ENCODE data around the gene ZNF217.
A peak's percentile ranks its signal among the peaks of the same experiment; 100 is the strongest.
"Not testable (repeated sequence)": the region's sequence is repeated elsewhere in the genome, so short reads cannot be mapped to it uniquely, and the experiment has no call there.

The ZNF217 gene

DNA sequence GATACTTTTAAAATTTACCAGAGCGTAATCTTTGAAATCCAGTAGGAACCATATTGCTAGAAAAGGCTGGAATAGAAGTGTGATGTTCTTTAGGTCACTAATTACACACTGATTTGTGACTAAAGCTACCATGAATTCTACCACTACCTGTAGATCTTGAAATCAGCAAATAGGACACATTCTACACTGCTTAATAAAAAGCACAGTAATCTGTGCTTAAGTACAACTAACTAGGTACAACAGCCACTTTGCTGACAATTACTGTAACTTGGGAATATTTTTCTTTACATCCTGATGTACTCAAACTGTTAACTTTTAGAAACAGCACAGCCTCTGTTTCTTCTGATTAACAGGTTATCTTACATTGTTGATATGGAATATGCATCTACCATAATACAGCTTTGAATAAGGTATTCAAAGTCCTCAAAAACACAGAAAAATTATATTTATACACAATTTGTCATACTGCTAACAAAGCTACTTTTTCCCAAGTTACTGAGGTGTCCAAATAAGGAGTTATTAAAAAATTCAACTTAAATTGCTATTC lies 6.4 kb downstream of the ZNF217 start:
- peaks cover 20 to 47% of the 10 kb centered on the region in 2 donors for H3K4me1 Mint-ChIP-seq
- H3K27me3 Mint-ChIP-seq; ATAC-seq (replicated peaks); H3K9me3 Mint-ChIP-seq; H3K27ac Mint-ChIP-seq; DNase-seq: not testable (repeated sequence)
- peak overlapping the region in 1 of 2 donors; percentile 57 for H3K4me3 Mint-ChIP-seq
- peaks cover 32 to 40% of the 10 kb centered on the region in 2 donors for H3K36me3 Mint-ChIP-seq

DNA sequence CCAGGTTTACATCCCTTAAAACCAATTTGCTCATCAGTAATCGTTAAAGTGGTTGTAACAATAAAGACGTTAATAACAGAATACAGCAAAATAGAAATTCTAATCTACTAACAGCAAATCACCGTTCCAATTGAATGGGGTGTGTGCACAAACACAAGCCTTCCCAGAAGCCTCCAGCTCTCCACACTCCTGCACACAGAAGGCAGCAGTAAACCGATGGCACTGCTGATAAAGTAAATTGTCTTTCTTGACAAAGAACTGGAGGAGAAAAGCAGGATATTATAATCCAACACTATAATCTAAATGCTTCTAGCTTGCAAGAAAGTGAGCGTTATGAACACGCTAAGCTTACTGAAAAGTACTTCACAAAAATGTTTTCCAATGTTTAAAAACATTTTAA lies 7.0 kb downstream of the ZNF217 start:
- Mint-ChIP-seq H3K27me3 (no peaks in the 10 kb centered on the region), H3K27ac (peak overlapping the region; percentile 87), H3K9me3 (no peaks in the 10 kb centered on the region), H3K4me3 (peak overlapping the region; percentile 57 to 68), H3K36me3 (peaks cover 33 to 40% of the 10 kb centered on the region in 2 donors), H3K4me1 (peaks cover 26 to 53% of the 10 kb centered on the region in 2 donors)
- no peak for ATAC-seq (replicated peaks)
- DNase-seq, result no peak

DNA sequence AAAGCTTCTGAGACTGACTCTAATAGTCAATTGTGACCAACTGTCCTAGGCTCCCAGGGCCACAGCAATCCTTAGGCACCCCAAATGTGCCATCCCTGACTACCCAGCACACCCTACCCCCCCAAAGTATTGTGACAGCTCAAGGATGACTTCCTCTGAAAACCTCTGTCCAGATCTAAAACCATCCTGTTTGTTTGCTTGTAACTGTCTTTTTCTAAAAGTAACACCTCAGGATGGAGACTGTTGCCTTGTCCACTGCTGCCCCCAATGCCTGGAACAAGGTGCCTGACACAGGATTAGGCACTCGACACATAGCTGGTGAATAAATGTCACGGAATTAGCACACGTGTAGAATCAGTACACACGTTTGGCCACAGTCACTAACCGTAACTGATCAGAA lies 7.7 kb downstream of the ZNF217 start:
- H3K4me1 Mint-ChIP-seq, result peaks cover 29 to 60% of the 10 kb centered on the region in 2 donors
- peak overlapping the region; percentile 87 for H3K27ac Mint-ChIP-seq
- H3K36me3 Mint-ChIP-seq, result peaks cover 38 to 40% of the 10 kb centered on the region in 2 donors
- H3K27me3 Mint-ChIP-seq; DNase-seq; H3K9me3 Mint-ChIP-seq; ATAC-seq (replicated peaks): not testable (repeated sequence)
- H3K4me3 Mint-ChIP-seq, result peak overlapping the region; percentile 57 to 68

DNA sequence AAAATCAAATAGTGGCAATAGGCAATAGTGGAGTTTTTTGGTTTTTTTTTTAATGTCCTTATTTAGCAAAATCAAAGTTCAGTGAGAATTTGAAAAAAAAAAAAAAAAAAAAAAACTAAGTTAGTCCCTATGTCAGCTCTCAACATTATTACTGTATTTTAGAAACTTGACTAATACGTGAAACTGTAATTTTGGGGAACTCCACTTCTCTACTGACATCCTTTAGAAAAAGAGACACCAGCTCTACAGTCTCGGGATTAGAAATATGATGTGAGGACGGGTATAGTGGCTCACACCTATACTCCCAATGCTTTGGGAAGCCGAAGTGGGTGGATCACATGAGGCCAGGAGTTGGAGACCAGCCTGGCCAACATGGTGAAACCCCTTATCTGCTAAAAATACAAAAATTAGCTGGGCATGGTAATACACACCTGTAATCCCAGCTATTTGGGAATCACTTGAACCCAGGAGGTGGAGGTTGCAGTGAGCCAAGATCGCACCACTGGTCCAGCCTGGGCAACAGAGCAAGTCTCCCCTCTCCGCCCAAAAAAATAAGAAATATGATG lies 8.6 kb downstream of the ZNF217 start:
- H3K4me3 Mint-ChIP-seq, result peak overlapping the region; percentile 65 to 68
- DNase-seq, H3K27me3 Mint-ChIP-seq, H3K9me3 Mint-ChIP-seq: not testable (repeated sequence)
- ATAC-seq (replicated peaks), result peak; percentile 44 to 50
- H3K27ac Mint-ChIP-seq, result peak overlapping the region; percentile 87
- H3K4me1 Mint-ChIP-seq, result peaks cover 37 to 68% of the 10 kb centered on the region in 2 donors
- peaks cover 42 to 44% of the 10 kb centered on the region in 2 donors for H3K36me3 Mint-ChIP-seq

DNA sequence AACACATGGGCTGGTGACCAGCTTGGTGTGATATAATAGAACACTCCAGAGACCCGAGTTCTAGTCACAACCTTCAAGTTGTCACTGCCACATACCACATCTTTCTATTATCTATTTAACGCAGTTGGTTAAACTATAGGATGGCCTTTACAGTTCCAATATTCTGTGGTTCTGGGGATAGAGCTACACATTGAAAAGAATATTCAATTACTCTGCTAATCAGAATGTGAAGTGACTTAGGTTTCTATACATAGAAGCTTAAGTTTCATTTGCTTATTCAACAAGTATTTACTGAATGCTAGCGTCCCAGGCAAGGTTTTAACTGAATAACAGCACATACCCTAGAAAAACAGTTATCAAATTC lies 9.1 kb downstream of the ZNF217 start:
- peaks cover 41 to 45% of the 10 kb centered on the region in 2 donors for H3K36me3 Mint-ChIP-seq
- not testable (repeated sequence) for H3K27ac Mint-ChIP-seq; DNase-seq; H3K27me3 Mint-ChIP-seq; ATAC-seq (replicated peaks); H3K9me3 Mint-ChIP-seq
- H3K4me3 Mint-ChIP-seq, result peak overlapping the region in 1 of 2 donors; percentile 46
- H3K4me1 Mint-ChIP-seq, result peaks cover 40 to 70% of the 10 kb centered on the region in 2 donors

DNA sequence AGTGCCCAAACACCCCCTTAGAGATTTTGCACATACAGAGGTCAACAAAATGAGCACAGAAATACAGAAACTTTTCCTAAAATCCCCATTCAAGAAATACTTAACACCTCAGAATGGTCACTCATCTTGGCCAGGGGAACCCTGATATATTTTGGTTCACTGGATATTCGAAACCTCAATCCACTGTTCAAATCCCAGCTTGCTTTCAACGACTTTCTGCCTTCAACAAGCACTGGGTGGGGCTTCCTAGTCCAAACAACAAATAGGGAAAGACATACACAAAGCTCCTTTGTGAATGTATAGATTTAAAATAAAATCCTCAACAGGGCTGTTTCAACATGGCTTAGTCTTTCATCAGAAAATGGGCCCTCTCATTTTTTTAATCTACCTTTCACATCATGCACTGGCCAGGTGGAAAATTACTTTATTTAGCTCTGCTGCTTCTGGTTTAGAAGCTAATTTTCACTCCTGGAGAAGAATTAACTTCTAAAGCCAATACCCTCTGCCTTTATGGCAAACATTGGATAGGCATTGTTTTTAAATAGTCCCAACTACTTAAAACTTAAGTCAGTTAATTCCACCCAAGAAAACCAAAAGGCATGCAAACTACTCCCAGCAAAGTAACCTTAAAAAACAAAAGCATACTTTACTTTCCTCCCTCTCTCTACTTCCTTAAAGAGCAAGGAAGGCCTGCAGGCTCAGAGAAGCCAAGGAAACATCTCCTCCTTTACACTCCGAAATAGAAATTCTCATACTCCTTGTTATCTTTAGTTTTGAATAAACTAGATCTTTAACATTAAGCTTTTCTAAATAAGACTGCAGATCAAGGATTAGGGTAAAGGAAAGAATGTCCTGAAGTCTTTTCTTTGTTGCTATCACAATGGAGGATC lies 9.7 kb downstream of the ZNF217 start:
- ATAC-seq (replicated peaks); DNase-seq; H3K27me3 Mint-ChIP-seq; H3K9me3 Mint-ChIP-seq: not testable (repeated sequence)
- peak overlapping the region in 1 of 2 donors; percentile 46 for H3K4me3 Mint-ChIP-seq
- peaks cover 40 to 46% of the 10 kb centered on the region in 2 donors for H3K36me3 Mint-ChIP-seq
- H3K27ac Mint-ChIP-seq, result peak overlapping the region; percentile 9
- H3K4me1 Mint-ChIP-seq, result peaks cover 42 to 72% of the 10 kb centered on the region in 2 donors

DNA sequence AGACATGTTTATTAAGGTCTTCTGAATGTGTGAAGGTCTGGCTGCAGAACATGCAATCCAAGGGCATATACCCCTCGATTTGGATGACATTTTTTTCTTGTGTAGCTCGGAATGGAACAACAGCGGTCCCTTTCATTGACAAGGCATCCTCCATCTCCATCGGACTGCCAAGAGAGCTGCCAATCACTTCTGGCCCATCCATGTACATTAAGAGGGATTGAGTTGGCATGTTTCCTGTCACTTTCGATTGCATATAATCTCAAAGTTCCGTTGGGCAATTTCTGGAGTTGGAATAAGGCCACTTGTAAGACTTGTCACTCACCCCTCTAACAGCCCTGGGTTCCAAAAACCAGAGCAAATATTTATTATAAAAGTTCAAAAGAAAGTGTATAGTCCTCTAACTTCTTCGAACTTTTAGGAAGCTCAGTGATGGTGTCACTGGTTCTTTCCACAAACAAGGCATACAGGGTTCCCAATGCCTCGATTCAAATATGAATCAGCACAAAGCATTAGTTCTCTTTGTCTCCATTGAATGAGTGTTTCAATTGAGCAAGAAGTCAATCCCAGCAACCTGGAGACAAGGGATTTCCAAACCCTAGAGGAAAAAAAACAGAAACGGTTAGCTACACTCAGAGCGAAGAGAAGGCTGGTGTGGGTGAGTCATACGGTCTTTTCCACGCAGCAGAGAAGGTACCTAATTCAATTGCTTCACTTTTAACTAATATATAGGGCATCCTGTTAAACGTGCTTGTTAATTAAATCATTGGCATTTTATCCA lies 10.9 kb downstream of the ZNF217 start:
- H3K27me3 Mint-ChIP-seq, result no peaks in the 10 kb centered on the region
- H3K27ac Mint-ChIP-seq, result peak overlapping the region; percentile 31
- H3K4me1 Mint-ChIP-seq, result peaks cover 40 to 72% of the 10 kb centered on the region in 2 donors
- DNase-seq (no peak), ATAC-seq (replicated peaks) (peak; percentile 56 to 68)
- H3K36me3 Mint-ChIP-seq, result peaks cover 37 to 48% of the 10 kb centered on the region in 2 donors
- no peaks in the 10 kb centered on the region for H3K9me3 Mint-ChIP-seq
- peak overlapping the region; percentile 77 to 82 for H3K4me3 Mint-ChIP-seq

DNA sequence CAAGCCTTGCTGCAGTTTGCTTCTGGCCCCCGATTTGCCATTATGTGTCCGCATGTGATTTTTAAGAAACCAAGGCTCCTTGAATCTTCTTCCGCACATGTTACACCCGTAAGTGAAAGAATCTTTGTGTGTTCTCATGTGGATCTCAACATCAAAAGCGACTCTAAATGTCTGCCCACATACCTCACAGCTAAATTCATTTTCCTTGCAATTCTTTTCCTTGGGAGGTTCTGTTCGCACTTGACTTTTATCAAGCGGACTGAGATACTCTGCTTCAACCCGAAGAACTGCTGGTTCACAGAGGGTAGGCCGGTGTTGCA lies 11.4 kb downstream of the ZNF217 start:
- ATAC-seq (replicated peaks), result no peak
- Mint-ChIP-seq H3K27me3 (no peaks in the 10 kb centered on the region), H3K27ac (peak overlapping the region; percentile 56), H3K4me3 (peak overlapping the region; percentile 77 to 82), H3K9me3 (no peaks in the 10 kb centered on the region), H3K36me3 (peaks cover 43 to 52% of the 10 kb centered on the region in 2 donors), H3K4me1 (peaks cover 40 to 78% of the 10 kb centered on the region in 2 donors)
- no peak for DNase-seq

DNA sequence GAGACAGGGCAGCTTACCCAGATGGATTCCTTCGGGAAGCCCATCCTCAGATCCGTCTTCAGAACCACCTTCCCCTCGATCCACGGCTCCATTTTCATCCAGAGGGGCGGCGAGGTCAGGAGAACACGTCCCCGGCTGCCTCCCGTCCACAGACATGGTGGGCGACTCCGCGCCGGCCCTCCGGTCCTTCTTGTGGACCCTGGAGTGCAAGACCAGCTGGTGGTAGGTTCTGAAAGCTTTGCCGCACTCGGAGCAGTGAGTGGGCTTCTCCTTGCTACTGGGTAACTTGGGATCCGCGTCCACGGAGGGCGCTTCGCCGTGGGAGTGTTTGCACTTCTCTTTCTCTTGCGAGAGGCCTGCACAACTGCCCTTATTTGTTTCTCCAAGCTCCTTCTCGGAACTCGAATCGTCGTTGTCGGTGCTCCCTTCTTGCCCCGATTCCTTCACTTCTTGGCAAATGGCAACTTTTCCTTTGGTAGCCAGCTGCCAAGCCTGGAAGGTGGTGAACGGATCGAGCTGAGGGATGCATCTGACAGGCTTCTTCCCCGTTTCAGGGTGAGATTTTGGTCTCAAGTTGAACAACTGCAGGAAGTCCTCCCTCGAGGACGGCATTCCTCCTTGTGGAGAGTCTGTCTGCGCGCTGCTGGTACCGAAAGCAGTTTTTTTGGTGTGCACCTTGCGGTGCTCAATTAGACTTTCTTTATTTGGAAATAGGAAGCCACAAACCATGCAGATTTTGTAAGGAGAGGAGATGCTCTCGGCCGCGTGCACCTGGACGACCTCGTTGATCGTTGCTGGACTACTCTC lies 12.0 kb downstream of the ZNF217 start:
- no peaks in the 10 kb centered on the region for H3K9me3 Mint-ChIP-seq
- DNase-seq (no peak), ATAC-seq (replicated peaks) (no peak)
- H3K27me3 Mint-ChIP-seq, result no peaks in the 10 kb centered on the region
- peaks cover 47 to 55% of the 10 kb centered on the region in 2 donors for H3K36me3 Mint-ChIP-seq
- H3K4me1 Mint-ChIP-seq, result peaks cover 40 to 78% of the 10 kb centered on the region in 2 donors
- H3K4me3 Mint-ChIP-seq, result peak overlapping the region; percentile 77 to 82
- peak overlapping the region; percentile 56 for H3K27ac Mint-ChIP-seq

DNA sequence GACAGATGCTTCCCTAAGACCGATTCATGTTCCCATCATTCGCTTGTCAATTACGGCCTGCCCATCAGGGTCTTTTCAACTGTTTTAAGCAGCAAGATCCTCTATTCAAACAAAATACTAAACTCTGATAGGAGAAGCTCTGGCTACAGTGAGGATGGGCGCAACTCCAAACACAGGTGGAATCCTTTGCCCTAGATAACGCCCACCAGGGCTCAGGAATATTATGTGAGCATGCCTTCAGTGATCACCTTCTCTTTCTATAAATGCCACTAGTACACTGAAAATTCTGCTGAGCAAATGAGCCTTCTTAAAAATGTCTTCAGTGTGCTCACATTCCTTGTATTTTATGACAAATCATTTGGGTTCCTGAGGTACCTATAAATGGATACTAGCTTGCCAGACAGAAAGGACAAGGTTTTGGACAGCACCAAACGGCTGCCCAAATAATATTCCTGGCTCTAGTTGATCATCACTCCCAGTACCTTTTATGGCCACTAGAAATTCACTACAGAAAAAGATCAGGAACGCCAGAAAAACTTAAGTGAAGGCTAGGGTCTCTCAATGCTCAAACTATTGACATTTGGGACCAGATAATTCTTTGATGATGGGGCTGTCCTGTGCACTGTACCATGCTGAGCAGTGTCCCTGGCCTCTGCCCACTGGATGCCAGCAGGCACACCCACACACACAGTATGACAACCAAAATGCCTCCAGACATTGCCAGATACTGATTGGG lies 13.1 kb downstream of the ZNF217 start:
- H3K27ac Mint-ChIP-seq, result peak overlapping the region; percentile 40
- DNase-seq, result no peak
- no peaks in the 10 kb centered on the region for H3K27me3 Mint-ChIP-seq
- no peak for ATAC-seq (replicated peaks)
- peak overlapping the region; percentile 82 for H3K4me3 Mint-ChIP-seq
- H3K4me1 Mint-ChIP-seq, result peaks cover 36 to 78% of the 10 kb centered on the region in 2 donors
- no peaks in the 10 kb centered on the region for H3K9me3 Mint-ChIP-seq
- H3K36me3 Mint-ChIP-seq, result peaks cover 45 to 52% of the 10 kb centered on the region in 2 donors

DNA sequence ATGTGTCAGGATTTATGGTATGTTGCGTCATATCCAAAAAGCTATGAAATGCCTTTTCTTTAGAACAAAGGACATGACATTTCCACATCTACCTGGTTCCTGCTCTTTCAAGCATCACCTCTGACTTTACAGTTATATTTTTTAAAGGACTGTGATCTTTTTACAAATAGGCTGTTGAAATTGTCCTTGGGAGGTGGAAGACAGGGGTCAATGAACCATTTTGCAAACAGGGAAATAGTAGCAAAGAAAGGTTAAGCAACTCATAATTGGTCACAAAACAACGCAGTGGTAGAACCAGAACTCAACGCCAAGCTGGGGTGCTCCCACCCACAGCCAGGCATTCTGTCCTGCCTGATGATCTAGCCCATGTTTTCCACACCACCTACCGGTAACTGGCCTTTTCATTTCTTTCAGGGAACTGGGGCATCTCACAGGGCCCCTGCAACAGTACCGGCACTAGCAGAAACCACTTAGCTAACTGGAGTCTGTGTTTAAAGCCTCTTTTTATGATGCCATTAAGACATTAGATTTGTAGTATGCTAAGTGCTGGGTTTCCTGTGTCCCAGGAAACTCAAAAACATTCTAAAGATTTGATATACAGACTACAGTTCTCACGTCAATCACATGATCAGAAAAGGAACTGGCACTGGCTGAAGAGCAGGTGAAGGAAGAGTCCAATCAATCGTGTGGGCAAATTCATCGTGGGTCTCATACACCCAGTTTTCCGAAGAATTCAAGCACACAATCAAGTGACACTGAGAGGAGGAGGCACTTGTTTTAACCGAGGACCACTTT lies 13.9 kb downstream of the ZNF217 start:
- peak overlapping the region; percentile 82 for H3K4me3 Mint-ChIP-seq
- H3K27ac Mint-ChIP-seq, result peak overlapping the region; percentile 40
- no peaks in the 10 kb centered on the region for H3K27me3 Mint-ChIP-seq
- peaks cover 37 to 79% of the 10 kb centered on the region in 2 donors for H3K4me1 Mint-ChIP-seq
- ATAC-seq (replicated peaks) (peak; percentile 34 to 57), DNase-seq (no peak)
- peaks cover 52 to 59% of the 10 kb centered on the region in 2 donors for H3K36me3 Mint-ChIP-seq
- H3K9me3 Mint-ChIP-seq, result no peaks in the 10 kb centered on the region

DNA sequence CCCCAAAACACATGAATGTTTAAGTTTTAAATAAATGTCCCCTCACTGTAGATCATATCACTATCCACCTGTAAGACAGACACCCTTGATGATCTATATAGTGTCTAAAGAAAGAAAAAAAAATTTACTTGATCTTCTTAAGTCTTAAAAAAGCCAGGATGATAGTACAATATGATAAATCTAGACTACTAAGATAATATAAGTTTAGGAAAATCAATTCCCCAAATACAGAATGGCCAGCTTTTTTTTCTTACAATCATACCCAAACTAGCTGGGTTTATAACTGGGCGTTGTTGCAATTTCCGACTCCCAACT lies 14.4 kb downstream of the ZNF217 start:
- no peak for ATAC-seq (replicated peaks)
- Mint-ChIP-seq H3K4me3 (peak overlapping the region; percentile 82), H3K27me3 (no peaks in the 10 kb centered on the region), H3K4me1 (peaks cover 38 to 85% of the 10 kb centered on the region in 2 donors), H3K27ac (peak overlapping the region; percentile 54), H3K36me3 (peaks cover 58 to 65% of the 10 kb centered on the region in 2 donors), H3K9me3 (no peaks in the 10 kb centered on the region)
- DNase-seq, result no peak
